ENCODE measurements around the gene C6. TPM values are rescaled to one million over a fixed set of nuclear protein-coding genes. Genes with fewer than 3 reads are reported as not detected.

C6 gene
- total RNA-seq, 1 experiment from 2014 or later, result not detected

- CTCF ChIA-PET, result no interaction called here
- H3K27ac Mint-ChIP-seq (ENCODE audit: unreplicated experiment), result no peak overlapping the region
- H3K4me3 Mint-ChIP-seq (ENCODE audit: unreplicated experiment), result no peak overlapping the region
- no peak overlapping the region for H3K4me3 ChIP-seq (ENCODE audit: low read depth, low read length)
- H3K27me3 ChIP-seq (replicated peaks; ENCODE audit: control insufficient read depth, insufficient read depth, low read length), result no peaks in the 10 kb centered on the region
- intact Hi-C loops (cut with micrococcal nuclease; ENCODE audit: unreplicated experiment), result no loop called here
- BruUV-seq (replicated peaks), result no TSS peak
- H3K36me3 Mint-ChIP-seq (ENCODE audit: insufficient read depth, unreplicated experiment), result no peaks in the 10 kb centered on the region
- DNase-seq, result no peak
- H3K4me1 Mint-ChIP-seq (ENCODE audit: low read depth, unreplicated experiment), result no peaks in the 10 kb centered on the region
- peaks cover 9% of the 10 kb centered on the region for H3K27me3 Mint-ChIP-seq (ENCODE audit: insufficient read depth, unreplicated experiment)
- no peaks in the 10 kb centered on the region for H3K4me1 ChIP-seq
- no peaks in the 10 kb centered on the region for H3K36me3 ChIP-seq (ENCODE audit: control insufficient read depth, insufficient read depth, low read length)
- POLR2A ChIA-PET, result no interaction called here
- H3K9me3 Mint-ChIP-seq (ENCODE audit: unreplicated experiment), result no peaks in the 10 kb centered on the region
- no peak for TF ChIP-seq CTCF (IDR thresholded peaks at IDR 0.05; ENCODE audit: insufficient read depth in 1 of 2, low read depth in 1 of 2, low read length in 1 of 2, severe bottlenecking in 1 of 2, unreplicated experiment in 1 of 2)
- no peaks in the 10 kb centered on the region for H3K9me3 ChIP-seq
These were observed 52.1 kb downstream of the C6 start for GRCh38 chr5:41161271-41161670.

- H3K4me1 ChIP-seq, result no peaks in the 10 kb centered on the region
- POLR2A ChIA-PET, result no interaction called here
- H3K9me3 ChIP-seq, result no peaks in the 10 kb centered on the region
- BruUV-seq (replicated peaks), result no TSS peak
- no peak overlapping the region for H3K4me3 Mint-ChIP-seq (ENCODE audit: unreplicated experiment)
- DNase-seq, result no peak
- intact Hi-C loops (cut with micrococcal nuclease; ENCODE audit: unreplicated experiment), result no loop called here
- H3K36me3 Mint-ChIP-seq (ENCODE audit: insufficient read depth, unreplicated experiment), result no peaks in the 10 kb centered on the region
- no peak overlapping the region for H3K27ac Mint-ChIP-seq (ENCODE audit: unreplicated experiment)
- H3K4me1 Mint-ChIP-seq (ENCODE audit: low read depth, unreplicated experiment), result no peaks in the 10 kb centered on the region
- no peak overlapping the region for H3K4me3 ChIP-seq (ENCODE audit: low read depth, low read length)
- H3K9me3 Mint-ChIP-seq (ENCODE audit: unreplicated experiment), result no peaks in the 10 kb centered on the region
- no peaks in the 10 kb centered on the region for H3K36me3 ChIP-seq (ENCODE audit: control insufficient read depth, insufficient read depth, low read length)
- no peaks in the 10 kb centered on the region for H3K27me3 ChIP-seq (replicated peaks; ENCODE audit: control insufficient read depth, insufficient read depth, low read length)
- TF ChIP-seq CTCF (IDR thresholded peaks at IDR 0.05; ENCODE audit: insufficient read depth in 1 of 2, low read depth in 1 of 2, low read length in 1 of 2, severe bottlenecking in 1 of 2, unreplicated experiment in 1 of 2), result no peak
- peaks cover 9% of the 10 kb centered on the region for H3K27me3 Mint-ChIP-seq (ENCODE audit: insufficient read depth, unreplicated experiment)
- CTCF ChIA-PET, result no interaction called here
These were observed 55.9 kb downstream of the C6 start for GRCh38 chr5:41157272-41157894.

GRCh38 chr5:41156739-41157138 lies 56.6 kb downstream of the C6 start:
- Histone ChIP-seq H3K9me3 (no peaks in the 10 kb centered on the region), H3K36me3 (ENCODE audit: control insufficient read depth, insufficient read depth, low read length) (no peaks in the 10 kb centered on the region), H3K27me3 (replicated peaks; ENCODE audit: control insufficient read depth, insufficient read depth, low read length) (no peaks in the 10 kb centered on the region), H3K4me1 (no peaks in the 10 kb centered on the region), H3K4me3 (ENCODE audit: low read depth, low read length) (no peak overlapping the region)
- Mint-ChIP-seq H3K27ac (ENCODE audit: unreplicated experiment) (no peak overlapping the region), H3K9me3 (ENCODE audit: unreplicated experiment) (no peaks in the 10 kb centered on the region), H3K4me1 (ENCODE audit: low read depth, unreplicated experiment) (no peaks in the 10 kb centered on the region), H3K4me3 (ENCODE audit: unreplicated experiment) (no peak overlapping the region), H3K36me3 (ENCODE audit: insufficient read depth, unreplicated experiment) (no peaks in the 10 kb centered on the region), H3K27me3 (ENCODE audit: insufficient read depth, unreplicated experiment) (peaks cover 11% of the 10 kb centered on the region)
- DNase-seq, result no peak
- POLR2A ChIA-PET, result no interaction called here
- CTCF ChIA-PET, result no interaction called here
- intact Hi-C loops (cut with micrococcal nuclease; ENCODE audit: unreplicated experiment), result no loop called here
- no TSS peak for BruUV-seq (replicated peaks)
- TF ChIP-seq CTCF (IDR thresholded peaks at IDR 0.05; ENCODE audit: insufficient read depth in 1 of 2, low read depth in 1 of 2, low read length in 1 of 2, severe bottlenecking in 1 of 2, unreplicated experiment in 1 of 2), result no peak

Measured in Caco-2 (cell line).